CD4-positive, alpha-beta T cell (primary cell): ENCODE measurements around the gene VAT1. TPM values are rescaled to one million over a fixed set of nuclear protein-coding genes. Genes with fewer than 3 reads are reported as not detected.

Experiments
- ATAC-seq: fragments of 200-7000 bp; cut with Tn5 transposase; one replicate; pipeline ENCODE4 v1.10.0; 2022; ENCODE audit warnings: mild to moderate bottlenecking; ENCODE audit not compliant: poor library complexity
- CTCF ChIA-PET: fragments of 350-600 bp; sonication (Branson Sonifier 250); formaldehyde crosslinking; loops from one replicate; lab custom pipeline; 2021; ENCODE audit warnings: antibody characterized with exemption, inconsistent platforms; lab: Charles Lee
- POLR2A ChIA-PET: fragments of 350-600 bp; sonication (Branson Sonifier 250); formaldehyde crosslinking; loops from one replicate; lab custom pipeline; 2021; ENCODE audit warnings: antibody characterized with exemption, inconsistent platforms; lab: Charles Lee
- DNase-seq, 14 experiments: peaks; one replicate each; pipeline ENCODE4 v3.0.0-alpha.2; 2013 to 2020; ENCODE audit warnings: mixed read lengths in 2 of 14
- H3K27ac ChIP-seq, 2 donors: one replicate each; pipeline versions ENCODE4 v1.5.1 to v1.7.0; 2013; ENCODE audit warnings: low read length in 2 of 2, low read depth in 1 of 2, mild to moderate bottlenecking in 1 of 2
- H3K27me3 ChIP-seq, 2 experiments: 1 replicate in 1 of 2; 2 replicates in 1 of 2; pipeline versions ENCODE4 v1.6.1 to v1.7.0; 2013; ENCODE audit warnings: low read length in 2 of 2, control low read depth in 1 of 2, mild to moderate bottlenecking in 1 of 2, moderate library complexity in 1 of 2; ENCODE audit not compliant: insufficient read depth in 2 of 2, control insufficient read depth in 1 of 2
- H3K36me3 ChIP-seq: one replicate; pipeline ENCODE4 v1.6.1; 2013; ENCODE audit warnings: low read length, control low read depth; ENCODE audit not compliant: insufficient read depth
- H3K4me1 ChIP-seq: one replicate; pipeline ENCODE4 v1.6.1; 2013; ENCODE audit warnings: low read length, control low read depth; ENCODE audit not compliant: insufficient read depth
- H3K4me3 ChIP-seq: one replicate; pipeline ENCODE4 v1.5.1; 2013; ENCODE audit warnings: mild to moderate bottlenecking, low read length, moderate library complexity
- H3K9me3 ChIP-seq, 2 experiments: 1 replicate in 1 of 2; 2 replicates in 1 of 2; pipeline versions ENCODE4 v1.6.1 to v1.7.0; 2013; ENCODE audit warnings: low read length in 2 of 2, mild to moderate bottlenecking in 2 of 2, control low read depth in 1 of 2, moderate library complexity in 1 of 2; ENCODE audit not compliant: control insufficient read depth in 1 of 2, insufficient read depth in 1 of 2
- H3K27ac Mint-ChIP-seq: one replicate; pipeline ENCODE4 v1.8.0; 2020; ENCODE audit warnings: mixed read lengths
- H3K27me3 Mint-ChIP-seq: one replicate; pipeline ENCODE4 v1.8.0; 2021; ENCODE audit warnings: mixed read lengths
- H3K36me3 Mint-ChIP-seq: one replicate; pipeline ENCODE4 v1.8.0; 2021; ENCODE audit warnings: low read depth, mixed read lengths
- H3K4me1 Mint-ChIP-seq: one replicate; pipeline ENCODE4 v1.8.0; 2021; ENCODE audit warnings: low read depth, mixed read lengths
- H3K4me3 Mint-ChIP-seq: one replicate; pipeline ENCODE4 v1.8.0; 2020; ENCODE audit warnings: mild to moderate bottlenecking, mixed read lengths
- H3K9me3 Mint-ChIP-seq: one replicate; pipeline ENCODE4 v1.8.0; 2020; ENCODE audit warnings: mixed read lengths
- intact Hi-C, 2 experiments: fragments of 100-400 bp; cut with DNase I in 1 of 2; cut with micrococcal nuclease in 1 of 2; formaldehyde crosslinking; loops; one replicate each; pipeline versions ENCODE4 v1.15.1 to v1.9.0; 2023 to 2025; cut with DNase I, micrococcal nuclease
- total RNA-seq, 174 experiments: library from RNA in 2 of 174; stranded (reverse) in 2 of 174; gene quantifications; one replicate each; pipeline ENCODE4 v1.2.3 and lab custom pipeline; 2021 to 2026
- TF ChIP-seq, protein P1 (sequence below): fragments of 200-600 bp; IDR thresholded peaks from one replicate; pipeline ENCODE4 v1.8.0; 2022; ENCODE audit warnings: antibody characterized with exemption, mild to moderate bottlenecking

The VAT1 gene
- total RNA-seq, 2 experiments from 2014 or later: 27.5 to 27.6 TPM

DNA sequence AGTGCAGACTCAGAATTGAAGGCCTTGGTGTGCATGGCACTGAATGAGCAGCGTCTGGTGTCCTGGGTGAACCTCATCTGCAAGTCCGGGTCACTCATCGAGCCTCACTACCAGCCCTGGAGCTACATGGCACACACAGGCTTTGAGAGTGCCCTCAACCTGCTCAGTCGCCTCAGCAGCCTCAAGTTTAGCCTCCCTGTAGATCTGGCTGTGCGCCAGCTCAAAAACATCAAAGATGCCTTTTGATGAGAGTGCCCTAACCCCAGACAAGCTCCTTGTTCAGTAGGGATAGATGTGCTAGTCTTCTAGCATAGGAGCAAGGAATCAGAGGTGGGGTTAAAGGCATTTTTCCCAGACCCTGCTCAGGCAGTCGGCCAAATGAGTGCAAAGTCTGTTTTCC is 30.7 kb downstream of the VAT1 start:
- intact Hi-C loops: loop anchor here (10.0 kb wide), 2 partner anchors 493 to 1023 kb away; partner anchors contain the start of genes DHX8 (in 1 of the 2) and TMEM101 (in 1 of the 2)
- Histone ChIP-seq H3K27me3 (no peaks in the 10 kb centered on the region), H3K27ac (no peak overlapping the region), H3K4me3 (no peak overlapping the region), H3K9me3 (no peaks in the 10 kb centered on the region), H3K4me1 (no peaks in the 10 kb centered on the region), H3K36me3 (peaks cover 63% of the 10 kb centered on the region)
- POLR2A ChIA-PET: no interaction called here
- no peaks in the 10 kb centered on the region for H3K27me3 Mint-ChIP-seq
- no peaks in the 10 kb centered on the region for H3K9me3 Mint-ChIP-seq
- ATAC-seq (no peak), DNase-seq (no peak)
- no peaks in the 10 kb centered on the region for H3K4me1 Mint-ChIP-seq
- TF ChIP-seq, protein P1, sequence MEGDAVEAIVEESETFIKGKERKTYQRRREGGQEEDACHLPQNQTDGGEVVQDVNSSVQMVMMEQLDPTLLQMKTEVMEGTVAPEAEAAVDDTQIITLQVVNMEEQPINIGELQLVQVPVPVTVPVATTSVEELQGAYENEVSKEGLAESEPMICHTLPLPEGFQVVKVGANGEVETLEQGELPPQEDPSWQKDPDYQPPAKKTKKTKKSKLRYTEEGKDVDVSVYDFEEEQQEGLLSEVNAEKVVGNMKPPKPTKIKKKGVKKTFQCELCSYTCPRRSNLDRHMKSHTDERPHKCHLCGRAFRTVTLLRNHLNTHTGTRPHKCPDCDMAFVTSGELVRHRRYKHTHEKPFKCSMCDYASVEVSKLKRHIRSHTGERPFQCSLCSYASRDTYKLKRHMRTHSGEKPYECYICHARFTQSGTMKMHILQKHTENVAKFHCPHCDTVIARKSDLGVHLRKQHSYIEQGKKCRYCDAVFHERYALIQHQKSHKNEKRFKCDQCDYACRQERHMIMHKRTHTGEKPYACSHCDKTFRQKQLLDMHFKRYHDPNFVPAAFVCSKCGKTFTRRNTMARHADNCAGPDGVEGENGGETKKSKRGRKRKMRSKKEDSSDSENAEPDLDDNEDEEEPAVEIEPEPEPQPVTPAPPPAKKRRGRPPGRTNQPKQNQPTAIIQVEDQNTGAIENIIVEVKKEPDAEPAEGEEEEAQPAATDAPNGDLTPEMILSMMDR: no peak
- no peak overlapping the region for H3K4me3 Mint-ChIP-seq
- H3K27ac Mint-ChIP-seq: no peak overlapping the region
- peaks cover 62% of the 10 kb centered on the region for H3K36me3 Mint-ChIP-seq
- CTCF ChIA-PET: no interaction called here

DNA sequence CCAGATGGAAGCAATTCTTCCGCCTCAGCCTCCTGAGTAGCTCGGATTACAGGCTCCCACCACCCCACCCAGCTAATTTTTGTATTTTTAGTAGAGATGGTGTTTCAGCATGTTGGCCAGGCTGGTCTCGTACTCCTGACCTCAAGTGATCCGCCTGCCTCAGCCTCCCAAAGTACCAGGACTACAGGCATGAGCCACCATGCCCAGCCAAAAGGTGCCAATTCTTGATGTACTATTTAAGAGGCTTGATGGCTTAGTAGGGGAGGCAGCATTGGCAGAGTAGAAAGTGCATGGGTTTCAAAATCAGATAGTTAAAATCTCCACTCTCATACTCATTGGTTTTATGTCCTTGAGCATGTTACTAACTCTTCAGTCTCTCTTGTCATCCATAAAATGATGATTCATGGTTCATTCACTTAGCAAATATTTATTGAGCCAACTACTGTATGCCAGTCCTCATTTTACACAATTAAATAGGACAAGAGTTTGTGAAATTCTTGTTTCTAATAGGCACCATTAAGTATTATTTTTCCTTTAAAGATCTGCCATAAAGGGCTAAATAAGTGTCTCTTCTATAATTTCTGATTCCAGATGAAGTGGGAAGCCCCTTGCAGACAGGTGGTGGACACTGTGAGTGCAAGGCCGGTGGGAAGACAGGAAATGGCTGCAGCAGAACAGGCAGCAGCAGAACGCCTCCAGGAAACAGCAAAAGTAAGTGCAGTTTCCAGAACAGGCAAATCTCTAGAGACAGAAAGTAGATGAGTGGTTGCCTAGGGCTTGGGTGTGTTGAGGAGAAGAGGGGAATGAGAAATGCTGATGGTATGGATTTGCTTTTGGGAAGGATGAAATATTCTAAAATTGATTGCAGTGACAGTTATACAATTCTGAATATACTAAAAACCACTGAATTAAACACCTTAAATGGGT is 32.2 kb downstream of the VAT1 start:
- peaks cover 75% of the 10 kb centered on the region for H3K36me3 Mint-ChIP-seq
- H3K4me3 Mint-ChIP-seq: no peak overlapping the region
- H3K27ac ChIP-seq: no peak overlapping the region
- intact Hi-C loops: loop anchor here (10.0 kb wide), 2 partner anchors 495 to 1025 kb away; partner anchors contain the start of genes DHX8 (in 1 of the 2) and TMEM101 (in 1 of the 2)
- H3K9me3 ChIP-seq: no peaks in the 10 kb centered on the region
- TF ChIP-seq, protein P1: no peak
- H3K36me3 ChIP-seq: peaks cover 75% of the 10 kb centered on the region
- CTCF ChIA-PET: no interaction called here
- H3K4me1 Mint-ChIP-seq: peaks cover 10% of the 10 kb centered on the region
- H3K4me3 ChIP-seq: no peak overlapping the region
- H3K27ac Mint-ChIP-seq: no peak overlapping the region
- no peak for ATAC-seq
- POLR2A ChIA-PET: no interaction called here
- no peaks in the 10 kb centered on the region for H3K4me1 ChIP-seq
- no peaks in the 10 kb centered on the region for H3K27me3 ChIP-seq
- no peaks in the 10 kb centered on the region for H3K27me3 Mint-ChIP-seq
- H3K9me3 Mint-ChIP-seq: no peaks in the 10 kb centered on the region
- DNase-seq: no peak

DNA sequence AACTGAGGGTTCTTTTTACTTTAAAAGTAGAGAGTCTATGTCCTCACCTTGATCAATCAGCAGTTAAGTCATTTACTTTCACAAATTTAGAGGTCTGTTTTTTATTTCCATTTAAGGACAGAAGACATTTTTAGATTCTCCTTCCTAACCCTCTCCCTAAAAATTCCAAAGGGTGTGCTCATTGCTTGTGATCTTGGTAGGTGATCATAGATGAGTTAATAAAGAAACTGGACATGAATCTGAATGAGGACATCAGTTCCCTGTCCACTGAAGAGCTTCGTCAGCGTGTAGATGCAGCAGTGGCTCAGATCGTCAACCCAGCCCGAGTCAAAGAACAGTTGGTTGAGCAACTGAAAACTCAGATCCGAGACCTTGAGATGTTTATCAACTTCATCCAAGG is 33.0 kb downstream of the VAT1 start:
- no peak for ATAC-seq

More for the DNA sequence above, 33.0 kb downstream of the VAT1 start:
- H3K9me3 ChIP-seq: no peaks in the 10 kb centered on the region
- ChIA-PET CTCF (no interaction called here), POLR2A (no interaction called here)
- no peaks in the 10 kb centered on the region for H3K27me3 ChIP-seq
- intact Hi-C loops: no loop called here
- Mint-ChIP-seq H3K36me3 (peaks cover 80% of the 10 kb centered on the region), H3K9me3 (no peaks in the 10 kb centered on the region), H3K4me3 (no peak overlapping the region), H3K27ac (no peak overlapping the region), H3K27me3 (no peaks in the 10 kb centered on the region), H3K4me1 (peaks cover 15% of the 10 kb centered on the region)
- H3K4me1 ChIP-seq: peaks cover 2% of the 10 kb centered on the region
- no peak overlapping the region for H3K4me3 ChIP-seq
- H3K36me3 ChIP-seq: peaks cover 82% of the 10 kb centered on the region
- TF ChIP-seq, protein P1: no peak
- no peak for DNase-seq
- H3K27ac ChIP-seq: no peak overlapping the region
